ENCODE results near the gene VPS33B.

The VPS33B gene

DNA sequence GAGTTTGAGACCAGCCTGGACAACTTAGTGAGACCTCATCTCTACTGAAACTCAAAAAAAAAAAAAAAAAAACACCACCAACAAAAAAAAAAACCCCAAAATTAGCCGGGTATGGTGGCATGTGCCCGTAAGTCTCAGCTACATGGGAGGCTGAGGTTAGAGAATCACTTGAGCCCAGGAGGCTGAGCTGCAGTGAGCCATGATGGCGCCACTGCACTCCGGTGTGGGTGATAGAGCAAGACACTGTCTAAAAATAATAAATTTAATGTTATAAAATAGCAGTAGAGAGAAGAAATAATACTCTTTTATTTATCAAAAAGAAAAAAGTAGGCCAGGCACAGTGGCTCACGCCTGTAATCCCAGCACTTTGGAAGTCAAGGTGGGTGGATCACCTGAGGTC, 50.3 kb downstream of the VPS33B start:
- POLR2A ChIA-PET, result interaction anchor here (0.5 to 0.7 kb wide), 5 partner anchors 8 to 50 kb away, joined by 3 to 6 read pairs (median 4); partner anchors contain the start of genes PRC1 and VPS33B
- H3K36me3 ChIP-seq (ENCODE audit: control insufficient read depth in 2 of 2, insufficient read depth in 1 of 2, low read length in 2 of 2), result peaks cover 95 to 99% of the 10 kb centered on the region in 2 experiments

GRCh38 chr15:90970274-90970673, 52.1 kb downstream of the VPS33B start:
- no peaks in the 10 kb centered on the region for H3K9me3 ChIP-seq (ENCODE audit: control insufficient read depth, insufficient read depth, low read depth, low read length)
- H3K36me3 ChIP-seq (ENCODE audit: control insufficient read depth in 2 of 2, insufficient read depth in 1 of 2, low read length in 2 of 2), result peaks cover 95 to 98% of the 10 kb centered on the region in 2 experiments
- no peaks in the 10 kb centered on the region for H3K4me1 ChIP-seq (ENCODE audit: control insufficient read depth, insufficient read depth, low read length)
- no peak overlapping the region for H3K4me3 ChIP-seq (ENCODE audit: low read depth, low read length)
- ChIA-PET CTCF (interaction anchor here (0.6 to 2.6 kb wide), 5 partner anchors 13 to 63 kb away, joined by 3 to 20 read pairs (median 5); partner anchors contain the start of gene HDDC3), POLR2A (interaction anchor here (0.9 to 1.7 kb wide), 5 partner anchors 9 to 52 kb away, joined by 3 to 6 read pairs (median 4); partner anchors contain the start of genes RCCD1 and VPS33B)
- TF ChIP-seq YY2 (tag by site-specific recombination; IDR thresholded peaks at IDR 0.05) (no peak), ZNF112 (tag by site-specific recombination; IDR thresholded peaks at IDR 0.05) (no peak), ZBTB1 (tag by site-specific recombination; IDR thresholded peaks at IDR 0.05) (no peak), ZNF157 (tag by site-specific recombination; IDR thresholded peaks at IDR 0.05) (no peak)
- no peak overlapping the region for H3K27ac ChIP-seq (ENCODE audit: extremely low read depth, low read depth, low read length)

More for the DNA sequence above, 50.3 kb downstream of the VPS33B start:
- TF ChIP-seq ZBTB21 (tag by site-specific recombination; IDR thresholded peaks at IDR 0.05) (no peak), SCRT1 (tag by site-specific recombination; IDR thresholded peaks at IDR 0.05; ENCODE audit: borderline replicate concordance) (no peak), WT1 (tag by site-specific recombination; IDR thresholded peaks at IDR 0.05) (no peak)
- TF ChIP-seq, protein P1, sequence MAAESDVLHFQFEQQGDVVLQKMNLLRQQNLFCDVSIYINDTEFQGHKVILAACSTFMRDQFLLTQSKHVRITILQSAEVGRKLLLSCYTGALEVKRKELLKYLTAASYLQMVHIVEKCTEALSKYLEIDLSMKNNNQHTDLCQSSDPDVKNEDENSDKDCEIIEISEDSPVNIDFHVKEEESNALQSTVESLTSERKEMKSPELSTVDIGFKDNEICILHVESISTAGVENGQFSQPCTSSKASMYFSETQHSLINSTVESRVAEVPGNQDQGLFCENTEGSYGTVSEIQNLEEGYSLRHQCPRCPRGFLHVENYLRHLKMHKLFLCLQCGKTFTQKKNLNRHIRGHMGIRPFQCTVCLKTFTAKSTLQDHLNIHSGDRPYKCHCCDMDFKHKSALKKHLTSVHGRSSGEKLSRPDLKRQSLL (tag by site-specific recombination; IDR thresholded peaks at IDR 0.05), result peak; percentile 60; the same call in 1 of the 2 replicates
- CTCF ChIA-PET, result interaction anchor here (2.6 kb wide), 1 partner anchor 15 kb away, joined by 20 read pairs; no protein-coding TSS in a partner anchor
- H3K4me1 ChIP-seq (ENCODE audit: control insufficient read depth, insufficient read depth, low read length), result no peaks in the 10 kb centered on the region
- no peaks in the 10 kb centered on the region for H3K9me3 ChIP-seq (ENCODE audit: control insufficient read depth, insufficient read depth, low read depth, low read length)
- H3K27ac ChIP-seq (ENCODE audit: extremely low read depth, low read depth, low read length), result no peak overlapping the region
- no peak overlapping the region for H3K4me3 ChIP-seq (ENCODE audit: low read depth, low read length)

GRCh38 chr15:90968434-90968833, 54.0 kb downstream of the VPS33B start:
- Histone ChIP-seq H3K27ac (ENCODE audit: extremely low read depth, low read depth, low read length) (no peak overlapping the region), H3K9me3 (ENCODE audit: control insufficient read depth, insufficient read depth, low read depth, low read length) (no peaks in the 10 kb centered on the region), H3K36me3 (ENCODE audit: control insufficient read depth in 2 of 2, insufficient read depth in 1 of 2, low read length in 2 of 2) (peaks cover 93 to 98% of the 10 kb centered on the region in 2 experiments), H3K4me1 (ENCODE audit: control insufficient read depth, insufficient read depth, low read length) (no peaks in the 10 kb centered on the region), H3K4me3 (ENCODE audit: low read depth, low read length) (no peak overlapping the region)
- POLR2A ChIA-PET, result interaction anchor here (0.6 kb wide), 1 partner anchor 10 kb away, joined by 3 read pairs; no protein-coding TSS in a partner anchor
- CTCF ChIA-PET, result interaction anchor here (0.6 to 3.3 kb wide), 5 partner anchors 9 to 65 kb away, joined by 3 to 54 read pairs (median 3); partner anchors contain the start of genes HDDC3 and RCCD1
- TF ChIP-seq KLF7 (tag by site-specific recombination; IDR thresholded peaks at IDR 0.05; ENCODE audit: borderline replicate concordance) (no peak), ZNF654 (tag by site-specific recombination; IDR thresholded peaks at IDR 0.05; ENCODE audit: low read depth) (no peak), ZNF670 (tag by site-specific recombination; IDR thresholded peaks at IDR 0.05; ENCODE audit: low read depth) (no peak)

GRCh38 chr15:90967206-90967605, 55.2 kb downstream of the VPS33B start:
- CTCF ChIA-PET, result interaction anchor here (0.6 to 3.3 kb wide), 3 partner anchors 10 to 834 kb away, joined by 3 to 54 read pairs (median 4); partner anchors contain the start of gene RCCD1
- Histone ChIP-seq H3K9me3 (ENCODE audit: control insufficient read depth, insufficient read depth, low read depth, low read length) (no peaks in the 10 kb centered on the region), H3K4me3 (ENCODE audit: low read depth, low read length) (no peak overlapping the region), H3K4me1 (ENCODE audit: control insufficient read depth, insufficient read depth, low read length) (no peaks in the 10 kb centered on the region), H3K36me3 (ENCODE audit: control insufficient read depth in 2 of 2, insufficient read depth in 1 of 2, low read length in 2 of 2) (peaks cover 92 to 95% of the 10 kb centered on the region in 2 experiments), H3K27ac (ENCODE audit: extremely low read depth, low read depth, low read length) (no peak overlapping the region)
- TF ChIP-seq ZBTB7A (tag by site-specific recombination; IDR thresholded peaks at IDR 0.05; ENCODE audit: low read depth) (no peak), ZSCAN23 (tag by site-specific recombination; IDR thresholded peaks at IDR 0.05) (no peak), ZNF610 (tag by site-specific recombination; IDR thresholded peaks at IDR 0.05; ENCODE audit: borderline replicate concordance) (no peak), ZNF114 (tag by site-specific recombination; IDR thresholded peaks at IDR 0.05) (no peak)
- TF ChIP-seq, protein P2, sequence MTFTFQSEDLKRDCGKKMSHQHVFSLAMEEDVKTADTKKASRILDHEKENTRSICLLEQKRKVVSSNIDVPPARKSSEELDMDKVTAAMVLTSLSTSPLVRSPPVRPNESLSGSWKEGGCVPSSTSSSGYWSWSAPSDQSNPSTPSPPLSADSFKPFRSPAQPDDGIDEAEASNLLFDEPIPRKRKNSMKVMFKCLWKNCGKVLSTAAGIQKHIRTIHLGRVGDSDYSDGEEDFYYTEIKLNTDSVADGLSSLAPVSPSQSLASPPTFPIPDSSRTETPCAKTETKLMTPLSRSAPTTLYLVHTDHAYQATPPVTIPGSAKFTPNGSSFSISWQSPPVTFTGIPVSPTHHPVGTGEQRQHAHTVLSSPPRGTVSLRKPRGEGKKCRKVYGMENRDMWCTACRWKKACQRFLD (tag by site-specific recombination; IDR thresholded peaks at IDR 0.05), result no peak
- POLR2A ChIA-PET, result interaction anchor here (1.1 to 1.9 kb wide), 2 partner anchors 10 to 27 kb away, joined by 4 to 13 read pairs; partner anchors contain the start of gene PRC1
